ENCODE data around the gene NDUFB2.

- no peak for TF ChIP-seq TARDBP (IDR thresholded peaks at IDR 0.05)
- TF ChIP-seq BHLHE40 (IDR thresholded peaks at IDR 0.05; ENCODE audit: borderline replicate concordance), result no peak
- no peak for TF ChIP-seq ZNF384 (IDR thresholded peaks at IDR 0.05)
- TF ChIP-seq SP1 (IDR thresholded peaks at IDR 0.05), result no peak
- no peak for TF ChIP-seq FOXM1 (IDR thresholded peaks at IDR 0.05; ENCODE audit: borderline replicate concordance)
- TF ChIP-seq SUZ12 (IDR thresholded peaks at IDR 0.05), result no peak
Observed at GRCh38 chr7:140738280-140738679, 41.8 kb downstream of the NDUFB2 start.
